ENCODE data around the gene C8G.

DNA sequence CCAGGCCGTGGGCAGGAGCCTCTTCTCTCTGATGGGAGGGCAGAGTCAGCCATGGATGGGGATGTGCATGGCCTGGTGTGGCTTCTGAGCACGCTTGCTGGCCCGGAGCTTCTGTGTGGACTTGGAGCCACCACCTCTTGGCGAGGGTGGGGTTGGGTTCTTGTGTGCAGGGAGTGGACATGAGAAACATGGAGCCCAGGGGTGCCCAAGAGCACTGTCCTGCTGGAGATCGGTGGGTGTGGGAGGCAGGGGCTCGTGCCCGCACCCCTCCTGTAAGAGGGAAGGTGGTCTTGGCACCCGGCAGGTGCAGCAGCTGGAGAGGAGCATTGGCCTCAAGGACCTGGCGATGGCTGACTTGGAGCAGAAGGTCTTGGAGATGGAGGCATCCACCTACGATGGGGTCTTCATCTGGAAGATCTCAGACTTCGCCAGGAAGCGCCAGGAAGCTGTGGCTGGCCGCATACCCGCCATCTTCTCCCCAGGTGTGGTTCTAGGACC, 24.3 kb upstream of the C8G start:
- TF ChIP-seq, protein P1, sequence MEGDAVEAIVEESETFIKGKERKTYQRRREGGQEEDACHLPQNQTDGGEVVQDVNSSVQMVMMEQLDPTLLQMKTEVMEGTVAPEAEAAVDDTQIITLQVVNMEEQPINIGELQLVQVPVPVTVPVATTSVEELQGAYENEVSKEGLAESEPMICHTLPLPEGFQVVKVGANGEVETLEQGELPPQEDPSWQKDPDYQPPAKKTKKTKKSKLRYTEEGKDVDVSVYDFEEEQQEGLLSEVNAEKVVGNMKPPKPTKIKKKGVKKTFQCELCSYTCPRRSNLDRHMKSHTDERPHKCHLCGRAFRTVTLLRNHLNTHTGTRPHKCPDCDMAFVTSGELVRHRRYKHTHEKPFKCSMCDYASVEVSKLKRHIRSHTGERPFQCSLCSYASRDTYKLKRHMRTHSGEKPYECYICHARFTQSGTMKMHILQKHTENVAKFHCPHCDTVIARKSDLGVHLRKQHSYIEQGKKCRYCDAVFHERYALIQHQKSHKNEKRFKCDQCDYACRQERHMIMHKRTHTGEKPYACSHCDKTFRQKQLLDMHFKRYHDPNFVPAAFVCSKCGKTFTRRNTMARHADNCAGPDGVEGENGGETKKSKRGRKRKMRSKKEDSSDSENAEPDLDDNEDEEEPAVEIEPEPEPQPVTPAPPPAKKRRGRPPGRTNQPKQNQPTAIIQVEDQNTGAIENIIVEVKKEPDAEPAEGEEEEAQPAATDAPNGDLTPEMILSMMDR (IDR thresholded peaks at IDR 0.05; ENCODE audit: insufficient read depth, low read depth, low read length): no peak
- TF ChIP-seq EZH2 (IDR thresholded peaks at IDR 0.05; ENCODE audit: insufficient read depth, low read length): no peak
